NCI-H1092 (cell line): Measurements from ENCODE around the gene TELO2.

Source experiments
- DNase-seq: peaks from one replicate; lab custom pipeline; 2025; lab: John Stamatoyannopoulos, UW

Gene TELO2

DNA sequence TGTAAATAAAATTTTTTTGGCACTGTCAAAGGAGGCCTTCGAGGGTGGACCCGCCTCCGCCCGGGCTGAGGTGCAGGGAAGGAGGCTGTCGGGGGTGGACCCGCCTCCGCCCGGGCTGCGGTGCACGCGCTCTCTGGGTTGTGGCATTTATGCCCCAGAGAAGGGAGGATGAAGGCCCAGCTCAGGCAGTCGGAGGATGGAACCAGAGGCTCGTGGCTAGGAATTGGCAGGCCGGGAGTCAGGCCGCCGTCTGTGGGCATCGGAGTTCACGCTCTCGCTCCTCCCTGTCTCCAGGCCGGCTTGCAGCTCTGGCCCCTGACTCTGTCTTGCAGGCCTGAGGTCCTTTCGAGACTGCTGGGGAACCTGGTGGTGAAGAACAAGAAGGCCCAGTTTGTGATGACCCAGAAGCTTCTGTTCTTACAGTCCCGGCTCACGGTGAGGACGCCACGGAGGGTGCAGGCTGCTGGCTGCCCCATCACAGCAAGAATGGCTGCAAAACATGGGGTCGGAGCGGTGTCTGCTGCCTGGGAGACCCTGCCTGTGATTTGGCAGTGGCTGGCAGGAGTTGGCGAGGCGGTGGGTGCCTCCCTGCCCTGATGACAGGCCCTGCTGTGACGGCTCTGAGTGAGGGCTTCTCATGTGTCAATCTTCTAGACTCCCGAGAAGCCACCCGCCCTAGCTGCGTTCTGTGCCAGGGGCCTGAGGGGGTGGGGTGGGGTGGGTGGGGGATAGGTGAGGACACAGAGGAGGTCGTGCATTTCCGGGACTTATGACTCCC, 5.9 kb downstream of the TELO2 start:
- no peak for DNase-seq

DNA sequence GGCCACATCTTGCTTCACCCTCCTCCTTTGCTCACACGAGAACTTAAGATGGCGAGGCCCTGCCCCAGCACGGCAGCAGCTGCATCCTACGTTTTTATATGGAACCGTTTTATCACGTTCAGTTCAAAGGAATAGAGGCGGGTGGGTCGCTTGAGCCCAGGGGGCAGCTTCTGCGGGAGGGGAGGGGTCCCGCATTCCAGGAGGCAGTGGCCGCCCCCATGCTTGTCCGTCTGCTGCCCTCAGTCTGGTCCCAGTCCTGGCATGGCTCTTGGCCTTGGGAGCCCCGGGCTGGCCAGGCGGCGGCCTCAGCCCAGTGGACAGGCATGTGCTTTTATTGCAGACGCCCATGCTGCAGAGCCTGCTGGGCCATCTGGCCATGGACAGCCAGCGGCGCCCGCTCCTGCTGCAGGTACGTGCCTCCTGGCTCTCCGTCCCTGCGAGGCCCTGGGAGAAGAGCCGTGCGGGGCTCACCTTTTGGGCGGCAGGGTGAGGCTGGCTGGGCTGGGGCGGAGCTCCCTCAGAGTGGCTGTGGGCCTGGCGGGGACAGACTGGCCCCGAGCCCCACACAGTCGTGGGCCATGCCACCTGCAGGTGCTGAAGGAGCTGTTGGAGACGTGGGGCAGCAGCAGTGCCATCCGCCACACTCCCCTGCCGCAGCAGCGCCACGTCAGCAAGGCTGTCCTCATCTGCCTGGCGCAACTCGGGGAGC, 6.8 kb downstream of the TELO2 start:
- no peak for DNase-seq

DNA sequence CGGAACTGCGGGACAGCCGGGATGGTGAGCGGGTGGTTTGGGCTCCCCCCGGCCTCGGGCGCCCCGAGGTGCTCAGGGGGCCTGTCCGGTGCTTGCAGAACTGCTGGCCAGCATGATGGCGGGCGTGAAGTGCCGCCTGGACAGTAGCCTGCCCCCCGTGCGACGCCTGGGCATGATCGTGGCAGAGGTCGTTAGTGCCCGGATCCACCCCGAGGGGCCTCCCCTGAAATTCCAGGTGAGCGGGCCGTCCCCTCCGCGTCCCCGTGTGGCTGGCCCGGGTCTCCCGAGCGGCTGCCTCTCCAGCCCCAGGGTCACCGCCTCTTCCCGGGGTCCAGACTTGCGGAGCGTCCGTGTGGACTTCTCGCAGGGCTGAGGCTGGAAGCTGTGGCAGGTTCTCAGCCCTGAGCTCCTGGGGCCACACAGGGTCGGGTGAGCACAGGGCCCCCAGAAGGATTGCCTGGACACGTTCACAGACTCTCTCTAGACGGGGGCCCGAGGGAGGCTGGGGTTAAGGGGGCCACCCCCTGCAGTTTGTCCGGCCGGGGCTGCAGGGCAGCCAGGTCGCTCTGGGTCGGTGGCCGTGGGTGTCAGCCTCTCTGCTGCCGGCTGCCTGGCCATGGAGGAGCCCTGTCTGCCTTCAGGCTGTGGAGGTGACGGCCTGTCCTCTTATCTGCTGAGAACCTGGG, 7.4 kb downstream of the TELO2 start:
- no peak for DNase-seq

DNA sequence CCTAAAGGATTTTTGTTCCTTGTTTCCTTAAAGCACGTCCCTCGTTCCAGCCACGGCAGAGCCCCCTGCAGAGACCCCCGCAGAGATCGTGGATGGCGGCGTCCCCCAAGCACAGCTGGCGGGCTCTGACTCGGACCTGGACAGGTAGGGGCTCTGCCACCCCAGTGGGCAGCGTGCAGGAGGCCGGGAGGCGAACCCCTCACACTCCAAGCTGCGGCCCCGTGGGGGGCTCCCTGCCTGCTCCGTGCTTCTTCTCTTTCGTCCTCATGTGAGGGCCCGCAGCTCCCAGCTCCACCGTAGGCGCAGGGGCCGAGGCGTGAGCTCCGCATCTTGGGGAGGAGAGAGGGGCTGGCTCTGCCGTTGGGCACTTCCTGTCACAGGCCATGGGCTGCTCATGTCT, 8.5 kb downstream of the TELO2 start:
- no peak for DNase-seq

DNA sequence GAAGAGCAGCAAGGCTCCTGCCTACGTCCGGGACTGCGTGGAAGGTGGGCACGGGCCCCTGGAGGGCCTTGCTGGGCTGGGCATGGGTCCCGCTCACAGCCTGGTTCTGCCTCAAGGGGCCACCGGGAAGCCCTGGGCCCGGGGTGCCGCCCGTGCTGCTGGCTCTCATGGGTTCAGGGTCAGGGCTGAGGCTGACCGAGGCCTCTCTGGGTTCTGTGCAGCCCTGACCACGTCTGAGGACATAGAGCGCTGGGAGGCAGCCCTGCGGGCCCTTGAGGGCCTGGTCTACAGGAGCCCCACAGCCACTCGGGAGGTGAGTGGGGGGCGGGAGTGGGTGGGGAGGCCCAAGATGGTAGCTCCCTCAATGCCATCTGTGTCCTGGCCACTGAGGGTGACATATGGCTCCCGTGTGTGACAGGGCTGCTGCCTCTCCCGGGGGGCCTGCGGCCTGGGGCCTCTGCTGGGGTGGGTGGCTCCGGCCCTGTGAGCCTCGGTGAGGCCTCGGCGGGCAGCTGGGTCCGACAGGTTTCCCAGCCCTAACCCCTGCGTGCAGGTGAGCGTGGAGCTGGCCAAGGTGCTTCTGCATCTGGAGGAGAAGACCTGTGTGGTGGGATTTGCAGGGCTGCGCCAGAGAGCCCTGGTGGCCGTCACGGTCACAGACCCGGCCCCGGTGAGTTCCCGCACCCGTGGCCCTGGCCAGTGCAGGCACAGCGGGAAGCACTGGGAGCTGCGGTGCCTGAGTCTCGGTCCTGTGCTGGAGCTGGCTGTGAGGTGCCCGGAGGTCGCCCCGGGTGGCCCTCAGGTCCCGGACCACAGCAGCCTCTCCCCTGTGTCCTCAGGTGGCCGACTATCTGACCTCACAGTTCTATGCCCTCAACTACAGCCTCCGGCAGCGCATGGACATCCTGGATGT, 9.2 kb downstream of the TELO2 start:
- DNase-seq, result no peak

DNA sequence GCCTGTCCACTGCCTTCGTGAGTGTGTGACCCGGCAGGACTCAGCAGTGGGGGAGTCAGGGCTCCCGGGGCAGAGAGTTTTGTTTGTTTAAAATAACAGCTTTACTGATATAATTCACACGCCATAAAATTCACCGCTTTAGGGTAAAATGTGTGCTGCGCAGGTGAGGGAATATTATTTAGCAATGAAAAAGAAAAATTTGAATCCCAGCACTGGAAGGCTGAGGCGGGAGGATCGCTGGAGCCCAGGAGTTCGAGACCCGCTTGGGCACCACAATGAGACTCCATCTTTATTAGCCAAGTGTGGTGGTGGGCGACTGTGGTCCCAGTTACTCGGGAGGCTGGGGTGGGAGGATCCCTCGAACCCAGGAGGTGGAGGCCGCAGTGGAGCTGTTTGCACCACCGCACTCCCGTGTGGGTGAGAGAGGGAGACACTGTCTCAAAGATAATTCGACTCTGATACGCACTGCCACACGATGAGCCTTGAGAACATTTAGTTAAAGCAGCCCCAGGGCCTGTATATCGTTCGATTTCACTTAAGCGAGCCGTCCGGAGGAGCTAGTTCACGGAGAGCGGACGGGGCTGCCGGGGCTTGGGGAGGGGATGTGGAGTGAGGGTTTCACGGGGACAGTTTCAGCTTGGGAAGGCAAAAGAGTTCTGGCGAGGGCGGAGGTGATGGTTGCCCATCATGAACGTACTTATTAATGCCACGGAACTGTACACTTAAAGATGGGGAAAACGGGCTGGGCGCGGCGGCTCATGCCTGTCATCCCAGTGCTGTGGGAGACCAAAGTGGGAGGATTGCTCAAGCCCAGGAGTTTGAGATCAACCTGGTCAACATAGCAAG, 10.2 kb downstream of the TELO2 start:
- no peak for DNase-seq

DNA sequence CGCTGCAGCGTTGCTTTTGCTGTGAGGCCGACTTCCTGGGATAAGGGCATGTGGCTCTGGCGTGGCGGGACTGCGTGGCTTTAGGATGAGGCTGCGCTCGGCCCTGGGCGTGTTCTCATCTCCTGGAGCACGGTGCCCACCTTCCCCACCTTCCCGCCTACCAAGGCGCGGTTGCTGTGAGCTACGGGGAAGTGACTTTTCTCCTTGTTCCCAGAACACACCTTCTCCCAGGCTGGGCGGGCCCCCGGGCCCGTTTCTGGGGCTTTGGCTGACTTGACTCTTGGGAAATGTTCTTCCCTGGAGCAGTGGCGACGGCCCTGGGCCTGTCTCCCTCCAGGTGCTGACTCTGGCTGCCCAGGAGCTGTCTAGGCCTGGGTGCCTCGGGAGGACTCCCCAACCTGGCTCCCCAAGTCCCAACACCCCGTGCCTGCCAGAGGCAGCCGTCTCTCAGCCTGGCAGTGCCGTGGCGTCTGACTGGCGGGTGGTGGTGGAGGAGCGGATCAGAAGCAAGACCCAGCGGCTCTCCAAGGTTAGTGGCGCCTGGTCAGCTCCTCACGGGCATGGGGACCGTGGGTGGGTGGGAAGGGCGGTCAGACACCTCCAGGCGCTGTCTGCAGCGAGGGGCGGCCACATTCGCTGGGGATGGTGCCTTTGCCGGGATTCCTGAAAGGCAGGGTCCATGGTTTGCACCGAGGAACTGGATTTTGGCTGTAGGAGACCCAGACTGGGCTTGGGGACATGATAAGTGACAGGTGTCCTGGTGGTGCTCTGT, 12.1 kb downstream of the TELO2 start:
- DNase-seq, result no peak

DNA sequence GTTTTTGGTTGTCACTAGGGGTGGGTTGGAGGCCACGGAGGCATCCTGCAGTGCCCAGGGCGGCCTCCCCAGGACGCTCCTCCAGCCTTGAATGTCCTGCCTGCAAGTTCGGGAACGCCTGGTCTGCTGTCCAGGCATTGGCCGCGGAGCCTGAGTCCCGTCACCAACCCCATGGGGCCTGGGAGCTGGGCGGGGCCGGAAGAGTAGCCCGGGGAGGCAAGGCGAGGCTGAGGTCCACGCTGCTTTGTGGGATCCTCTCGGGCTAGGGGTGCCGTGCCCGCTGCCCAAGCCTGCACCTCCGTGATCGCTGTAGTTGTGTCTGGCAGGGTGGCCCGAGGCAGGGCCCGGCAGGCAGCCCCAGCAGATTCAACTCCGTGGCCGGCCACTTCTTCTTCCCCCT, 12.8 kb downstream of the TELO2 start:
- no peak for DNase-seq

DNA sequence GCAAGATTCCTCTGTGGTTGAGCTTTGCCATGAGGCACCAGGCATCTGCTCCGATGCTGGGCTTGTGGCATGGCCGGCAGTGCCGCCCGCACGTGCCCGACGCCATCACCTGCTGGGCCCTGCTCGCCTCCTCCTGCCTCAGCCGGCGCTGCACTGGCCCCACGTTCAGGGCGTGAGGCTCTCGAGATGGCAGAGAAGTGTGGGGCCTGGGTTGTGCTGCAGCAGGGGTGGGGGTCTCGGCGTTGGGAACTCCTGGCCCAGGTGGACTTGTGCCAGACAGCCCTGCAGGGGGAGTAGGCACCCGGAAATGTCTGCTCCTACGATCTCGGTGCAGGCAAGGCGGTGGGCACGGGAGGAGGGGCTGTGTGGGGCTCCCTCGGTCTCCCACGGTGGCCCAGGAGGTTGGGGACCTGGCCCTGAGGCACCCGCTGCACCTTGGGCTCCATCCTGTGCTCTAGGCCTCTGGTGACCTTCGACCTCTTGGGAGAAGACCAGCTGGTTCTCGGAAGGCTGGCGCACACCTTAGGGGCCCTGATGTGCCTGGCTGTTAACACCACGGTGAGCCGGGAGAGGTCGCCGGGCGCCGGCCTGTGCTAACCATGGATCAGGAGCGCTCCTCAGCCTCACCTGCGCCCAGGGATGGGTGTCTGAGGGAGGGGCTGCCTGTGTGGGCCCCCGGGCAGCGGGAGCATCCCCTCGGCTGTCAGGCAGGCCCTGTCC, 13.5 kb downstream of the TELO2 start:
- no peak for DNase-seq

DNA sequence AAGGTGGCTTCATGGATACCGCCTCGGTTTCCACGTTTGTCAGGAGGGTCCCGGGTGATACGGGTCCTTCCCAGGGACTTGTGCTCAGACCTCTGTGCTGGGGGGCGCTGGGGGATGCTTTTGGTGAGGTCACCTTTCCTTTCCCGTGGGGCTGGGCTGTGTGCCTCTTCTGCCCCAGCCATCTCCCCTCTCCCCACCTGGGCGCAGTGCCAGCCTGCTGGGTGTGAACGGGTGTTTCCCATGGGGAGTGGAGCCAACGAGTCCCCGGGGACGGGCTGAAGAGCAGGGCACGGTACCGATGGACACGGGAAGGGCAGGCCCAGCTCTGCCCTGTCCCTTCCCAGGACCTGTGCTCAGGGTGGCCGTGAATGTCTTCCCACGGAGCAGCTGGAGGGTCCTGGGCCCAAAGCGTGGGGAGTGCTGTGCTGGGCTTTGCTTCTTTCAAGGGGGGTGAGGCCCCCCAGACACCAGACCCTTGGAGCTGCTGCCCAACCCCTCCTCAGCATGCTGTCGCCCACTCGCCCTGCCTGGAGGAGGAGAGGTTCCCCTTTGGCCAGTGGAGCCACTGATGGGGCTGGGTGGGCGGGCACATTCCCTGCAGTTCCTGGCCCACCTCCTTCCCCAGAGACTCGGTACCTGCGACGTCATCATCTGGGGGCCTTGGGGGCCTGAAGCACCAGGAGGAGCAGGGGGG, 15.5 kb downstream of the TELO2 start:
- no peak for DNase-seq

DNA sequence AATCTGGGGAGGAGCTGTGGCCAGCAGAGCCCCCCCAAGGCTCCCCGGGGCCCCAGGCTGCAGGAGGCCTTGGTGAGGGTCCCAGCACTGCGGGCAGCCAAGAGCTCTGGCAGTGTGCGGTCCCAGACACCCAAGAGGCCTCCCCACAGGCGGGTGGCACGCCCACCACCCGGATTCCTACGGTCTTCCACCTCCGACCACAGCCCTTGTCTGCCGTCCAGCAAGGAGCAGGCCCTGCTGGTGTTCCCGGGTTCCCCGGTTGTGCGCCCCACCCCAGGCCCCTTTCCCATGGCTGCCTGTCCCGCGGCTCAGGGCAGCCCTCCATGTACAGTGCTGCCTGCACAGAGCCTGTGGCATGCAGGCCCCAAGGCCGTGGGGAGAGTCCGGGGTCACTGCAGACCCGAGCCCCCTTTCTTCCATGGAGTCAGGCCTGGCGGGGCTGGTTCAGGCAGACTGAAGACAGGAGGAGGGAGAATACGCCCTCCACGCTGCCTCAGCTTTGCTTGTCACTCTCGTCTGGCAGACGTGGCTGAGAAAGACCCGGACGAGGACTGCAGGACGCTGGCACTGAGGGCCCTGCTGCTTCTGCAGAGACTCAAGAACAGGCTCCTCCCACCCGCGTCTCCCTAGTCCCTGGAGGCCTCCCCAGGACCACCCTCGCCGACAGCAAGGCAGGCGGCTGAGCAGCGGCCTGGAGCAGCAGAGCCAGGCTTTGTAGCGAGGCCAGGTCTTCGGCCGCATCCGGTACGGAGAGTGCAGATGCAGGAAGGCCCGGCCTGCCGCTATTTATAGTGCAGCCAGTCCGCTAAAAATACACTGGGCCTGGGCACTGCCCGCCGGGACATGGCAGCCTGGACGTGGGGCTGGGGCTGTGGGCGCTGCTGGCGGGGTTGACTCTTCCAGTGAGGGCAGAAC, 16.4 kb downstream of the TELO2 start:
- DNase-seq, result no peak

DNA sequence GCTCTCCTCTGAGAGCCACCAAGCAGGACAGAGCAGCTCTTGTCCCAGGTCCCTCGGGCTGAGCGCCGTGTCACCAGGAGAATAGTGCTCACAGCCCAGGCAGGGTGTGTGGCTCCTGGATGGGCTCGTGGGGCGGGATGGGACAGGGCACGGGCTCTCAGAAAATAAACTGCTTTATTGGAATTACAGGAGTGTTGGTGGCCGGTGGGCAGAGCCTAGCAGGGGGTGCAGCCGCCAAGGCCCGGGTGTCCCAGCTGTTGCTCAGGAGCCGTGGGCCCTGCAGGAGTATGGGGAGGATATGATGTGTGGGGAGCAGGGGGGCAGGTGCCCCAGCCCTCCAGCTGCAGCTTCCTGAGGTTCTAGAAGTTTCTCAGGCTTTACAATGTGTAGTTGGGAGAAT, 17.1 kb downstream of the TELO2 start:
- DNase-seq, result no peak

DNA sequence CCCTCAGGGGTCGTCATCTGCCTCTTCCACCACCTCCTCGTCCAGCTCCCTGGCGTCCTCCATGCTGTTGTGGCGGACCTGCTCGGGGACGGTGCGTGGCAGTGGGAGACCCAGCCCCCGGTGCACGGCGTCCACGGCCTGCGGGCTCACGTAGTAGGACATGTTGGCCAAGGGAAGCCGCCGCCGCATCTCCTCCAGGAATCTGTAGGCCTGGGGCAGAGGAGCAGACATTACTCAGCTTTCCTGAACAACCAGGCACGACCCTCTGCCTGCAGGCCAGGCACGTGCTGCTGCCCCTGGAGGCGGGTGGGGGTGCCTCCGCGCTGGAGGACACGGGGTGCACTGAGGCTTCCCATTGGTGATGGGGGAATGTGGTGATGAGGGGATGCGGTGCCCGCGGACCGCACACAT, 17.8 kb downstream of the TELO2 start:
- no peak for DNase-seq

DNA sequence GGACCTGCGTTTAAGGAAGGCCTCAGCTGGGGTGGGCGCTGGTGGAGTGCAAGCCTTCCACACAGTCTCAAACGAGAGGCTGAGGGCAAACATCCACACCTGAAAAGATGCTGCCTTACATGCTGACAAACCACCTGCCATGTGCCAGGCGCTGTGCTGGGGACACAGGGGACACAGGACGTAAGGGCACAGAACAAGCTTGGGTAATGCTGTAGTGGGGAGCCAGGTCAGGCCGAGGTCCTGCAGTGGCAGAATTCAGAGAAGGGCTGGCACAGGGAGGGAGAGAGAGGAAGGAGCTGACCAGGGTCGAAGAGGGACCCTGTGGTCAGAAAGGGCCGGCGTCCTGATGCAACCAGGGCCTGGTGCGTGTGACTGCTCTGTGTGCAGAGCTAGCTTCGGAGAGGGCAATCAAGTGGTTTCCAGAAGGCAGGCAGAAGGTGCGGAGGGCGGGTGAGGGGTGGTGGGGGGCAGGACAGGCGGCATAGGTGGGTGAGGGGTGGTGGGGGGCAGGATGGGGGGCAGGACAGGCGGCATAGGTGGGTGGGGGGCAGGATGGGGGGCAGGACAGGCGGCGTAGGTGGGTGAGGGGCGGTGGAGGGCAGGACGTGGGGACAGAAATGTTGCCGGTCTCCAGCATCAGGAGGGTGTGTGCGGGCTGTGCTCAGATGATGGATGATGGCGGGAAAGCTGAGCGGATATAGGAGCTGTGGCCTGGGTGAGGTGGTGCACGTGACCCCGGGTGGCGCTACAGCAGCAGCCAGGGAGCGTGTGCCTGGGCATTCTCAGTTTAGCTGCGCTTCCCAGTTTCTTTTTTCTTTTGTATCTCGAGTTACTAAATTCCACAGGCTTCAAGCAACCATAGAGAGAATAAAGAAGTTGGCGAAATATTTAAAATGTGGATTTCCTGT, 18.8 kb downstream of the TELO2 start:
- DNase-seq, result no peak

DNA sequence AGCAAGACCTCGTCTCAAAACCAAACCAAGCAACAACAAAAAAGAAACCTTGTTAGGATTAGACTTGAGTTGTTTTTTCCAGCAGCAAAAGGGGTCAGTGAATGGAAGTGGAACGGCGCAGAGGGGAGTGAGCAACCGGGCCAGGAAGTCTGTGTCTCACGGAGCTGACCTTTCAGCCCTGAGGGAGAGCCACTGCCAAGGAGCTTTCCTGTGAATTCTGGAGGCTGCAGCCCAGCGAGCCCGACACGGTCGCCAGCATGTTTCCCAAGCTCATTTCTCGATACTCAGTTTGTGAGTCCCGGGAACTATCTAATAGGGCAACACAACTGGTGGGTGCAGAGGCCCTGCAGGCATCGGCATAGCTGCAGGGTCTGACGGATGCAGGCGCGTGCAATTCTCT, 19.6 kb downstream of the TELO2 start:
- DNase-seq, result no peak

DNA sequence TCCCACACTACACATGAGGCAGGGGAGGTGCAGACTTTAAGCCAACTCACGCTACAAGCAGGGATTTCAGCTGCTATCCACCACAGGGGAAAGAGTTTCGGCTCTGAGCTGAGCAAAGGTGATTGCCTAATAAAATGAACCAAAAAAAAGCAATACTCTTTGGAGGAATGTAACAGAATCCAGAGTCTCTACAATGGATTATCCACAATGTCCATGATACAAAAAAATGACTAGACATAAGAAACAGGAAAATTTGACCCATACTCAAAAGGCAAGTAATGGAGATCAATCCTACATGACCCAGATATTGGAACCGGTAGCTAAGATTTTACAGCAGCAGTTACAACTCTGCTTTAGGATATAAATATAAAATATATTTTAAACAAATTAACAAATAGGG, 21.3 kb downstream of the TELO2 start:
- no peak for DNase-seq

DNA sequence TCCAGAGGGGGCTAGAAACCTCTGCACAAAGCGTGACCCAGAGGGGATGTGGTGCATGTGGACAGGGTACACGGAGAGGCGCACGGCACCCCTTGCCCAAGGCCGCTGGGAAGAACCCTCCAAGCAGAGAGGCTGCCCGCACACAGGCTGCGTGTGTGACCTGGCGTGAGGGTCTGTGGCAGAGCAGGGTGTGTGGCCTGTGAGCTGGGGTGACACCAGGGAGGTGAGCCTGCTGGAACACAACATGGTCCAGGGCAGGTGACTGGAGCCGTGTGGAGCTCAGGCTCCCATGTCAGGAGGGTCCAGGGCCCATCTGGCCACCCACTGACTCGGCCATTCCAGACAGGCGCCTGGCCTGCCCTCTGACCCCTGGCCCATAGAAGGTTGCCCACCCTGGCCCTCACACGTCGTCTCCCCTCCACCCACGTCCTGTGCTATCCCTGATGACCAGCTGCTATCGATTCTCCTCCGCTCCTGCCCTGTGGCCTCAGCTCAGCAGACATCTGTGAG, 25.5 kb downstream of the TELO2 start:
- no peak for DNase-seq
